WTC11 (cell line): Measurements from ENCODE around the gene NLGN1. TPM values are rescaled to one million over a fixed set of nuclear protein-coding genes. Genes with fewer than 3 reads are reported as not detected.

ENCODE experiments used
- ATAC-seq: fragments of 200-7000 bp; cut with Tn5 transposase; 2 replicates; pipeline ENCODE4 v1.10.0; 2021; ENCODE audit warnings: mild to moderate bottlenecking, moderate library complexity
- CTCF ChIA-PET: fragments of 300-600 bp; sonication (Branson Sonifier 250); formaldehyde crosslinking; loops from one replicate; lab custom pipeline; 2021; ENCODE audit warnings: antibody characterized with exemption; lab: Charles Lee
- POLR2A ChIA-PET: fragments of 350-600 bp; sonication (Branson Sonifier 250); formaldehyde crosslinking; loops from one replicate; lab custom pipeline; 2021; ENCODE audit warnings: antibody characterized with exemption; lab: Charles Lee
- DNase-seq: peaks from one replicate; pipeline ENCODE4 v3.0.0; 2021; ENCODE audit warnings: low spot score
- H3K27ac Mint-ChIP-seq: 2 replicates; pipeline ENCODE4 v1.8.0; 2021; ENCODE audit warnings: mixed read lengths
- H3K27me3 Mint-ChIP-seq: 2 replicates; pipeline ENCODE4 v1.8.0; 2021; ENCODE audit warnings: low read depth, mild to moderate bottlenecking, moderate library complexity, mixed read lengths
- H3K36me3 Mint-ChIP-seq: 2 replicates; pipeline ENCODE4 v1.8.0; 2021; ENCODE audit warnings: mixed read lengths
- H3K4me1 Mint-ChIP-seq: 2 replicates; pipeline ENCODE4 v1.8.0; 2022; ENCODE audit warnings: mixed read lengths
- H3K4me3 Mint-ChIP-seq: 2 replicates; pipeline ENCODE4 v1.8.0; 2021; ENCODE audit warnings: mild to moderate bottlenecking, moderate library complexity, mixed read lengths
- H3K9me3 Mint-ChIP-seq: 2 replicates; pipeline ENCODE4 v1.8.0; 2021; ENCODE audit warnings: mixed read lengths
- AR ChIP-seq: fragments of 250-450 bp; sonication (Bioruptor Pico); IDR thresholded peaks from 2 replicates; pipeline ENCODE4 v1.9.0; 2021; ENCODE audit warnings: mild to moderate bottlenecking
- ATF3 ChIP-seq: sonication (generic); formaldehyde crosslinking; conservative IDR thresholded peaks from 2 replicates; pipeline ENCODE4 v1.8.1; 2022; ENCODE audit warnings: mild to moderate bottlenecking, missing genetic modification reagents
- ATF6 ChIP-seq: sonication (generic); formaldehyde crosslinking; IDR thresholded peaks from 2 replicates; pipeline ENCODE4 v1.8.1; 2023; ENCODE audit warnings: mild to moderate bottlenecking, missing genetic modification reagents
- E2F5 ChIP-seq: sonication (generic); formaldehyde crosslinking; IDR thresholded peaks from 2 replicates; pipeline ENCODE4 v1.8.1; 2022; ENCODE audit warnings: mild to moderate bottlenecking, moderate library complexity, missing genetic modification reagents
- GRHL2 ChIP-seq: fragments of 250-450 bp; sonication (Bioruptor Pico); IDR thresholded peaks from 2 replicates; pipeline ENCODE4 v1.8.0; 2022; ENCODE audit warnings: mild to moderate bottlenecking, moderate library complexity; ENCODE audit not compliant: insufficient replicate concordance, severe bottlenecking
- IRF2 ChIP-seq: sonication (generic); formaldehyde crosslinking; IDR thresholded peaks from 2 replicates; pipeline ENCODE4 v1.8.0; 2022; ENCODE audit warnings: low read depth, missing genetic modification reagents, borderline replicate concordance
- OVOL2 ChIP-seq: fragments of 250-450 bp; sonication (Bioruptor Pico); IDR thresholded peaks from 2 replicates; pipeline ENCODE4 v1.9.0; 2021; ENCODE audit warnings: mild to moderate bottlenecking, borderline replicate concordance
- RELA ChIP-seq: sonication (generic); formaldehyde crosslinking; IDR thresholded peaks from 2 replicates; pipeline ENCODE4 v1.8.1; 2022; ENCODE audit warnings: missing genetic modification reagents, mild to moderate bottlenecking, borderline replicate concordance
- SMAD3 ChIP-seq: sonication (generic); formaldehyde crosslinking; IDR thresholded peaks from 2 replicates; pipeline ENCODE4 v1.8.0; 2022; ENCODE audit warnings: missing genetic modification reagents, mild to moderate bottlenecking, borderline replicate concordance
- SMAD4 ChIP-seq: sonication (generic); formaldehyde crosslinking; IDR thresholded peaks from 2 replicates; pipeline ENCODE4 v1.8.0; 2022; ENCODE audit warnings: mild to moderate bottlenecking, missing genetic modification reagents
- TEAD1 ChIP-seq: sonication (generic); formaldehyde crosslinking; IDR thresholded peaks from 2 replicates; pipeline ENCODE4 v1.8.0; 2022; ENCODE audit warnings: mild to moderate bottlenecking, missing genetic modification reagents
- ZNF281 ChIP-seq: sonication (generic); formaldehyde crosslinking; IDR thresholded peaks from 2 replicates; pipeline ENCODE4 v1.8.0; 2023; ENCODE audit warnings: mild to moderate bottlenecking, missing genetic modification reagents
- ZNF396 ChIP-seq: fragments of 250-450 bp; sonication (Bioruptor Pico); IDR thresholded peaks from 2 replicates; pipeline ENCODE4 v1.8.0; 2021; ENCODE audit warnings: mild to moderate bottlenecking, moderate library complexity, borderline replicate concordance
- ZNF416 ChIP-seq: fragments of 250-450 bp; sonication (Bioruptor Pico); IDR thresholded peaks from 2 replicates; pipeline ENCODE4 v1.9.0; 2021; ENCODE audit warnings: mild to moderate bottlenecking, inconsistent platforms
- ZNF512 ChIP-seq: sonication (generic); formaldehyde crosslinking; IDR thresholded peaks from 2 replicates; pipeline ENCODE4 v1.8.1; 2022; ENCODE audit warnings: missing genetic modification reagents, borderline replicate concordance
- ZNF671 ChIP-seq: fragments of 250-450 bp; sonication (Bioruptor Pico); IDR thresholded peaks from 2 replicates; pipeline ENCODE4 v1.8.0; 2021; ENCODE audit warnings: mild to moderate bottlenecking
- total RNA-seq: library from RNA; stranded (reverse); gene quantifications from 3 replicates; pipeline ENCODE4 v1.2.3, GENCODE V29; 2021

NLGN1 gene
- total RNA-seq, 1 experiment from 2014 or later: 12.4 TPM

GRCh38 chr3:173685456-173685855 lies 287.9 kb downstream of the NLGN1 start (continued):
- no peak for TF ChIP-seq ZNF512 (CRISPR knock-in tag)
- no peak for TF ChIP-seq TEAD1
- TF ChIP-seq OVOL2: no peak
- no peak for TF ChIP-seq ZNF671 (CRISPR knock-in tag)
- no peak for TF ChIP-seq RELA (CRISPR knock-in tag)

- Mint-ChIP-seq H3K27me3 (no peaks in the 10 kb centered on the region), H3K27ac (peak overlapping the region; percentile 78; the same call in 1 of the 2 replicates), H3K9me3 (no peaks in the 10 kb centered on the region), H3K4me3 (no peak overlapping the region), H3K36me3 (no peaks in the 10 kb centered on the region), H3K4me1 (peaks cover 18% of the 10 kb centered on the region)
- ChIA-PET POLR2A (no interaction called here), CTCF (no interaction called here)
- no peak for ATAC-seq
- no peak for TF ChIP-seq ZNF396 (CRISPR knock-in tag)
- no peak for TF ChIP-seq ZNF416 (CRISPR knock-in tag)
- TF ChIP-seq ZNF281 (CRISPR knock-in tag): no peak
- no peak for TF ChIP-seq IRF2 (CRISPR knock-in tag)
- TF ChIP-seq ATF6 (CRISPR knock-in tag): no peak
- DNase-seq: no peak
These were observed 290.8 kb downstream of the NLGN1 start for GRCh38 chr3:173688216-173688842.

- Mint-ChIP-seq H3K4me3 (no peak overlapping the region), H3K27ac (no peak overlapping the region; the same call in 1 of the 2 replicates), H3K27me3 (no peaks in the 10 kb centered on the region), H3K36me3 (no peaks in the 10 kb centered on the region)
- ChIA-PET CTCF (no interaction called here), POLR2A (no interaction called here)
- ATAC-seq: no peak
- DNase-seq: no peak
- TF ChIP-seq ATF3 (CRISPR knock-in tag) (no peak), ZNF671 (CRISPR knock-in tag) (no peak), AR (CRISPR knock-in tag) (no peak), SMAD4 (CRISPR knock-in tag) (no peak), GRHL2 (CRISPR knock-in tag) (no peak), SMAD3 (CRISPR knock-in tag) (no peak), E2F5 (CRISPR knock-in tag) (no peak)
- TF ChIP-seq, all 79 proteins: peak for 0
- H3K4me1 Mint-ChIP-seq: peaks cover 14% of the 10 kb centered on the region
- H3K9me3 Mint-ChIP-seq: no peaks in the 10 kb centered on the region
These were observed 293.1 kb downstream of the NLGN1 start for GRCh38 chr3:173690542-173691180.
